GM19025 (cell line): ENCODE data around the gene MAML3.

Source experiments
- ATAC-seq: cut with Tn5 transposase; IDR thresholded peaks from one replicate; pipeline ENCODE4 v1.9.1; 2021; ENCODE audit warnings: mild to moderate bottlenecking, low read depth, moderate library complexity; ENCODE audit not compliant: unreplicated experiment

The MAML3 gene

GRCh38 chr4:139800082-139800481, 353.9 kb downstream of the MAML3 start:
- no peak for ATAC-seq

- no peak for ATAC-seq
Measured at GRCh38 chr4:139799615-139800014, 354.4 kb downstream of the MAML3 start.

- no peak for ATAC-seq
Measured at GRCh38 chr4:139798456-139798855, 355.5 kb downstream of the MAML3 start.

- ATAC-seq: no peak
Measured at GRCh38 chr4:139797287-139797686, 356.7 kb downstream of the MAML3 start.

DNA sequence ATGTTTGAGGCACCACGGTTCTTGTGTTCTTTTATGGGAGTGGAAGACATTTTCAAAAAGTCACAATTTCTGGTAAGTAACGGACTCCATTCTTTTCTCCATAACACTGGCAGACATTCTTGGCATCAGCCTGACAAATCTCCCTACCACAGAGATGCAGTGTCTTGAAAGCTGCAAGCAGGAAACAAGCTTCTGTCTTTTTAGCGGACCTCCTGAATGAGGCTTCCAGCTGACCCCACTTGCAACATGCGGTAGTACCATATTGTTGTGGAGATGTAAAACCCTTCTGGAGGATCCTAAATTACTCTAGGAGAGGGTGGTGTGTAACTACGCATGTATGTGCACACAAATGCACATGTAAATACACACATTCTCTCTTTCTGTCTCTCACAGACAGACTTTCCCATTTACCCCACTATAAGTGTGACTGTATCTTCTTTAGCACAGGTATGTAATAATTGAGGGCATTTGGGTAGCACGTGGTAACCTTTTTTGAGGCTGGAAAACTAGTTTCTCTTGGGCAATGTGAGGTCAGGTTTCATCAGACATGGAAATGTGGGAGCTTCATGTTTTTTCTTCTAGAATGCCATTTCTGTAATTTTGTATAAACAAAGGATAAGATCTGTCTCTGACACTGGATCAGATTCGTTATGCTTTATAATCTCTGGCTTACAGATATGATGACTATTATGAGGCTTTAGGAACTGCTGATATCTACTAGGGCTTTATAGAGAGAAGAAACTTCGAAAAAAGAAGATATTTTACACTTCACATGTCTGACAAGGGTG, 358.3 kb downstream of the MAML3 start:
- no peak for ATAC-seq

DNA sequence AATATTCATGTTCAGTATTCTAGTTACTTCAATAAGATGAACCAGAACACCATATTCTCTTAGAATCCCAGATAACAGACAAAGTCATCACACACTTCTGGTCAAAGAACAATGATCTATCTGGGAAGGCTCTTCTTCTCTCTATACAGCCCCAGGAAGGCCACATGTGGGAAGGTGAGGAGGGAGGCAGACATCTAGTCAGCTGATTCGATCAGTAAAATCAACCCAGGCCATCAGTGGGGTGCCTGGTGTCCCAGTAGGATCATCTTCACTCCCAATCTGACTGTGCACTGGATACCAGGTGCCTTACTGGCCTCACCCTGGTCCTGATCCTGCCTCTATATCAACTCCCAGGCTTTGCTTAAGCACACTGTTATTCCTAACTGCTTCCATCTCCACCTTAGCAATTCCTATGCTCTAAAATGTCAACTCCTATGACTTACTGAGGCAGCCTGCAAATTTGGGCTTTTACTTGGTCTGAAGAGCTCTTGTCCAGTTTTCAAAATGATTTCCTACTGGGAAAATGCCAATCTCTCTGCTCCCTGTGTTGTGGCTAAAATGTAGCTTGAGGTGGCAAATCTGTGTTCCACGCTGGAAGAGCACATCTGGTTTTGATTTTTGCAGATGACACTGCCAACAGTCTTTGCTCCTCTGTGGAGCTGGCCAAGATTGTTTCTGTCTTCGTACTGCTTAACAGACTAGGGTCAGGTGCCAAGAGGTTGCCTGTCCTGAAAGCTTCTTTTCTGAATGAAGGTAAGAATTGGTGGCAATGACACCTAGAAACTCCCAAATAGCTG, 359.6 kb downstream of the MAML3 start:
- no peak for ATAC-seq

- ATAC-seq: no peak
Measured at GRCh38 chr4:139791681-139792080, 362.3 kb downstream of the MAML3 start.

DNA sequence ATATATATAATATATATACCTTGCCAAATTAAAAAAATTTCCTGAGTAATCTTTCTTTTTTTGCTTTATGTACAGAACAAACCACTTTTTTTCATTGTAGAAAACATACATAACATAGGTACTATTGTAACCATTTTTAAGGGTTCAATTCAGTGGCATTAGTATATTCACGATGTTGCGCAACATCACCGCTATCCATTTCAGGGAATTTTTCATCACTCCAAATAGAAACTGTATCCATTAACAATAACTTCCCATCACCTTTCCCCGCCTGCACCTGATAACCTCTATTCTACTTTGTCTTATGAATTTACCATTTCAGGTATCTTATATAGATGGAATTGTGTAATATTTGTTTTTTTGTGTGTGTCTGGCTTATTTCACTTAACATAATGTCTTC, 363.7 kb downstream of the MAML3 start:
- ATAC-seq: no peak

DNA sequence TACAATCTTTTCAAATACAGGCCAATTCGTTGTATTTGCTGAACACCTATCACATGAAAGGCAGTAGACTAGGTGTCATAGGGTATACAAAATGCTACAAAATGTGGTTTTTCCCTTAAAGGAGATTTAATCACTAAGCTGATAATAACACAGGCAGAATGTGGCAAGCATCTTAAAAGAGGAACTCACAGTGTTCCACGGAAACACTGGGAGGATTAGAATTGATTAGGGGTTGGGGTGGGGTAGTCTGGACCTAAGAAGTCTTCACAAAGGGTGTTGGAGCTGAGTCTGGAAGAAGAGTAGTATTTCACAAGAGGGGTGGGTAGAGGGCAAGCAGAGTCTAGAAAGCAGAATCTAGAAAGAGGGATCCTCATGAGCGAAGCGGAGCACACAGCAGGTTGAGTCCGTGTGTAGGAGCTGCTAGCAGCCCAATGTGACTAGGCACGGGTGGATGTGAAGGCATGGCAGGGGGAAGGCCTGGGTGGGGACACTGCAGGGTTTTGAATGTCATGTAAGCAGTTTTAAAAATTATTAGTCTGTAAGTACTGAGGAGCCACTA, 364.8 kb downstream of the MAML3 start:
- no peak for ATAC-seq

DNA sequence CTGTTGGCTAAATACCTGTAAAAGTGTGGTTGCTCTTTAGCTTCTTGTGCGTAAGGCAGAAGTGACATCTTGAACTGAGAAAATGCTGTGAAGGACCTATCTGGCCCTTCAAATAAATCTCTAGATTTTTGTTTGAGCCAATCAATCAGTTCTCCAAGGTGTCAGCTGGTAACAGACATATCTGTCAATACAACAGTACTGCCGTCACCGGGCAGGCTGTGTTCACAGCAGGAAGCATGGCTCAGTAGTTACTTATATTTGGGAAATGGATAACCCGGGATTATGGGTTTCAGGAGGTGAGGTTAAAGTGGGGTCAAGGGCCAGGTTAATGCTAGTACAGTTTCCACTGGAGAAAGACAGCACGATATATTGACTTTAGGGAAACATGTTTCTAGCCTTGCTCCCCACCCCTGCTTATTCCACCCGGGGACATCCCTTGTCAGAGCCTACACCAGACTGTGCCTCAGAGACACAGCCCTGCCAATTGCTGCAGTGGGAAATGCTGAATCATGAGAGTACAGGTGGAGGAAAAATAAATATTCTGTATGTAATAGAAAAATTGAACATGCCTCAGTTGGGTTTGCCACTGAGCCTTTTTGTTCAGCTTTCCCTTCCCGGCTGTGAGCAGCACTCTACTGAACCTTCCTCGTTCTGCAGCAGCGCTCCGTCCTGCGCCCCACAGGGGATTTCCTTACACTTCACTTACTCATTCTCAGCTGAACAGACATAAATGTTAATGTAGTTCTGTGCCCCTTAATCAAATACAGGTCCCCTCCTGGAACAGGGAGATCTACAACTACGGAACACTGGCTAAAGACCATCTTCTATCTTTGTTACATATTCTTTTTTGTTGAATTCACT, 367.3 kb downstream of the MAML3 start:
- ATAC-seq: no peak

DNA sequence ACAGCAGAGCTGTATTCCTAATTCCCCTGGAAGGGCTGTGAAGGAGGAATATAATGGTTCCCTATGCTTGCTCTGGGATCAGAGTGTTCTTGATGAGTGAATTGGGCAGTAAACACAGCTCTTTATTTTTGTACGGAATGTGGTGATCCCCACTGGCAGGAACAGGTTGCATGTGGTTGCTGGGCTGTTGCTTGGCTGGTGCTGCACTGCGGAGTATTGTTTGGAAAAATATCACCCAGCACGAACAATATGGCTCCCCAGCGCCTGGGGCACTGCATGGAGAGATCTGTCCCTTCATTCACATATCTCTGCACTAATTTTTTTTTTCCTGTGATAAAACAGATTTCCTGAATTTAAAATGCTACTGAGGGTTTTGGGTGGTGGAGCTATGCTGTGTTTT, 368.6 kb downstream of the MAML3 start:
- ATAC-seq: no peak

- ATAC-seq: no peak
Measured at GRCh38 chr4:139783741-139784484, 370.1 kb downstream of the MAML3 start.

DNA sequence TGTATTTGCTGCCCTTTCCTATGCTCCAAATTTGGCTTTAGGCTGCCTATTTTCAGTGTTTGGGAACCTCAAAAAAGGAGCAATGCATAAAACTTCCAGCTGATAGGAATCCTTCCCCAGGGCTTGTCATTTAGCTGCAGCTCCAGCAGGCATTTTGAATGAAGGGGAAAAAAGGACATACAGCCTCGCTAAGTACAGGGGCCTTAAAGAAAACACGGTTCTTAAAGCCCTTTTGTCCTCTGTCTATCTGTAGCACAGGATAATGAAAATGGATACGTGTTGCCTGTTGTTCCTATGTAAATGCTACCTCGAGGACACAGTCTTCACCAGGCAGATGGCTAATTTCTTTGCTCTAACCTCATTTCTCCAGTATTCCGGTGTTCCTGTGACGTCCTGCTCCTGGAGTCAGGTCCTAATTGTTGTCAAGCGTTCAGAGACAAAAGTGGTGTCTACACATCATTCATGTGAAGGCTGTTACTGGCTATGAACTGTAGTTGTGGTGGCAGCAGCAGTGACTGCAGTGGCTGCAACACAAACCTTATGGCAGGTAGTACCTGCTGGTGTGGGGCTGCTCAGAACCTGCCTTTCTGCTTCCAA, 371.0 kb downstream of the MAML3 start:
- no peak for ATAC-seq

DNA sequence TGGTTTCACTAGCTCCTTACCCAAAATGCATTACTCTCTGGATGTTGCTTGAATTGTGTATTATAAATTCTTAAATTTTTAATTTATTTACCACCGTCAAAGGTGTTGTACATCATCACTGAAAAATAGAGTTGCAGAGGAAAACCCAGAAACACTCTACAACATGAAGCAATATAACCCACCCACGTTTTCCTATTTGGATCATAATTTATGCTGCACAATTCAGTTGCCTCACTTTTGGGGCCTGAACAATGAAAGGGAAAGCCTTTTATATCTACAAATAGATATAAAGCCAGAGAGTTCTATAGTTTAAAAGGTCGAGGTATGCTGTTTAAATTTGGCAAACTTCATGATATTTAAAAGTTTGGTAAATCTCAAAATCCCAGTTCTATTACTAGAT, 372.9 kb downstream of the MAML3 start:
- no peak for ATAC-seq

DNA sequence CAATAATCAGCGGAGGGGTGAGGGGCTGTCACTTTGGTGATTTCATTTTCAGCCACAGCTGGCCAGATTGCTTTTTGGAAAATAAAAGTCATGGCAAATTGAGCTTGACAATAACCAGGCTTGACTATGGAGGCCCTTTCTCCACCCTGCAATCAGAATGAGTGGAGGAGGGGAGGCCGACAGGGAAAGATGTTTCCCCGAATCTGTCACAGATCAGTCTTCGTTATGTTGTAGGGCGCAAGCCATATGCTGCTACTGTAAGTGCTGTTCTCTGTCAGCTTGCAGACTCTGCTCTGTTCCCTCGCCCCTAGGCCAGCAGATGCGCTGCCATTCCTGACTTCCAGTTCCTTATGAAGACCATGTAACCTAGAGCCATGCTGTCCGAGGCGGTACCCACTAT, 374.3 kb downstream of the MAML3 start:
- ATAC-seq: no peak

DNA sequence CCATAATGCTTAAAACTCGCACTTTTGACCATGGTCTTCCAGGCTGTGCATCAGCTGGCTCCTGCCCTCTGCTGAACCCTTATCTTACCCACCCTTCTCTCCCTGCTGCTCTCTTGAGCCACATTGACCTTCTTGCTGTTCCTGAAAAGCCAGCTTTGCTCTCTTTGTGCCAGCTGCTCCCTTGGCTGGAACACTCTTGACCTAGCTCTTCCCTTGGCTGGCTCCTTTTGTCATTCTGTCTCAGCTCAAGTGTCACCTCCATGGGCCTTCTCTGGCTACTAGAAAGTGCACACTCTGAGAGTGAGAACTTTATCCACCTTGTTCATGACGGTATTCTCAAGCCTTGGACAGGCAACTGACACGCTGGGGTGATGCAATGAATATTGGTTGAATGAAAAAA, 376.2 kb downstream of the MAML3 start:
- no peak for ATAC-seq

DNA sequence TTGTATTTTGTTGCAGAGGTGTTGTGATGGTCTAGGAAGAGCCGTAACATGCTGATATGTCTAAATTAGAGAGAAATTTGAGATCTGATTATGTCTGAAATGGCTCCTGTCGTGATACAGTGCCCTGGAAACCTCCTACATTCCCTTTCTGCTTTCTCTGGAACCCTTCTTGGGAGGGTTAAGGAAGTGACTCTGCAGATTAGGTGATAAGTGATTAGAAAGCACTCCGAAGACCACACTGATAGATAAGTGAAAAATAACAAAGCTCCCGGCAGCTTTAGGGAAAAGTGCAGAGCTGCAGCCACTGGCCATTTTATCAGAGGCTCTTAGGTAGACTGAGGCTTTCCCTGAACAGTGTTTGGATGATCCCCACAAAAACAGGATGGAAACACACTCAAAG, 377.7 kb downstream of the MAML3 start:
- ATAC-seq: no peak

GRCh38 chr4:139774759-139775487, 379.1 kb downstream of the MAML3 start:
- ATAC-seq: no peak
